ENCODE data around the gene PIGU. TPM values are rescaled to one million over a fixed set of nuclear protein-coding genes. Genes with fewer than 3 reads are reported as not detected.

Gene PIGU
- total RNA-seq, 1 donor from 2014 or later = 41.5 TPM

- Histone ChIP-seq H3K36me3 (peaks cover 0 to 4% of the 10 kb centered on the region in 2 donors), H3K27me3 (no peaks in the 10 kb centered on the region), H3K27ac (no peak overlapping the region), H3K4me3 (no peak overlapping the region), H3K4me1 (no peaks in the 10 kb centered on the region), H3K9me3 (no peaks in the 10 kb centered on the region)
- DNase-seq (ENCODE audit: low spot score in 2 of 2) = no peak
- intact Hi-C loops (cut with DNase I) = no loop called here
- TF ChIP-seq CTCF (IDR thresholded peaks at IDR 0.05) = no peak
Measured at GRCh38 chr20:34654207-34654744, 22.6 kb downstream of the PIGU start.

- intact Hi-C loops (cut with DNase I) = no loop called here
- Histone ChIP-seq H3K36me3 (peaks cover 0 to 4% of the 10 kb centered on the region in 2 donors), H3K9me3 (no peaks in the 10 kb centered on the region), H3K27ac (no peak overlapping the region), H3K4me1 (no peaks in the 10 kb centered on the region), H3K27me3 (no peaks in the 10 kb centered on the region), H3K4me3 (no peak overlapping the region)
- DNase-seq (ENCODE audit: low spot score in 2 of 2) = no peak
- TF ChIP-seq CTCF (IDR thresholded peaks at IDR 0.05) = no peak
Measured at GRCh38 chr20:34651200-34651599, 25.7 kb downstream of the PIGU start.

- no peak for DNase-seq (ENCODE audit: low spot score in 2 of 2)
- intact Hi-C loops (cut with DNase I) = no loop called here
- Histone ChIP-seq H3K9me3 (no peaks in the 10 kb centered on the region), H3K4me1 (no peaks in the 10 kb centered on the region), H3K27me3 (no peaks in the 10 kb centered on the region), H3K4me3 (no peak overlapping the region), H3K36me3 (peaks cover 0 to 7% of the 10 kb centered on the region in 2 donors), H3K27ac (no peak overlapping the region)
- no peak for TF ChIP-seq CTCF (IDR thresholded peaks at IDR 0.05)
Measured at GRCh38 chr20:34647737-34648136, 29.2 kb downstream of the PIGU start.

- no peak overlapping the region for H3K4me3 ChIP-seq
- no peak for DNase-seq (ENCODE audit: low spot score in 2 of 2)
- H3K27ac ChIP-seq = no peak overlapping the region
- no peaks in the 10 kb centered on the region for H3K4me1 ChIP-seq
- intact Hi-C loops (cut with DNase I) = no loop called here
- no peak for TF ChIP-seq CTCF (IDR thresholded peaks at IDR 0.05)
- no peaks in the 10 kb centered on the region for H3K9me3 ChIP-seq
- peaks cover 0 to 7% of the 10 kb centered on the region in 2 donors for H3K36me3 ChIP-seq
- H3K27me3 ChIP-seq = no peaks in the 10 kb centered on the region
Measured at GRCh38 chr20:34644951-34645350, 31.9 kb downstream of the PIGU start.

GRCh38 chr20:34644345-34644744 is 32.5 kb downstream of the PIGU start:
- no peaks in the 10 kb centered on the region for H3K4me1 ChIP-seq
- intact Hi-C loops (cut with DNase I) = no loop called here
- DNase-seq (ENCODE audit: low spot score in 2 of 2) = no peak
- no peak for TF ChIP-seq CTCF (IDR thresholded peaks at IDR 0.05)
- H3K27ac ChIP-seq = no peak overlapping the region
- H3K27me3 ChIP-seq = no peaks in the 10 kb centered on the region
- H3K36me3 ChIP-seq = peaks cover 0 to 10% of the 10 kb centered on the region in 2 donors
- H3K4me3 ChIP-seq = no peak overlapping the region
- H3K9me3 ChIP-seq = no peaks in the 10 kb centered on the region

- H3K27me3 ChIP-seq = no peaks in the 10 kb centered on the region
- peaks cover 0 to 10% of the 10 kb centered on the region in 2 donors for H3K36me3 ChIP-seq
- no peak overlapping the region for H3K4me3 ChIP-seq
- TF ChIP-seq CTCF (IDR thresholded peaks at IDR 0.05) = no peak
- H3K27ac ChIP-seq = no peak overlapping the region
- no peak for DNase-seq (ENCODE audit: low spot score in 2 of 2)
- no peaks in the 10 kb centered on the region for H3K4me1 ChIP-seq
- H3K9me3 ChIP-seq = no peaks in the 10 kb centered on the region
- intact Hi-C loops (cut with DNase I) = no loop called here
Measured at GRCh38 chr20:34643928-34644327, 33.0 kb downstream of the PIGU start.
